Pancreas (tissue), 10 donors: Measurements from ENCODE around the gene CDC14B. TPM values are rescaled to one million over a fixed set of nuclear protein-coding genes. Genes with fewer than 3 reads are reported as not detected.

Experiments used
- ATAC-seq, 4 donors: fragments of 200-7000 bp; cut with Tn5 transposase; one replicate each; pipeline versions ENCODE4 v1.8.0 to v1.9.1; 2020; ENCODE audit warnings: mild to moderate bottlenecking in 4 of 4, moderate library complexity in 4 of 4
- DNase-seq, 6 donors: peaks; one replicate each; pipeline ENCODE4 v3.0.0-alpha.2; 2020
- FAIRE-seq: peaks from 2 replicates; lab custom pipeline; 2012; peaks lifted over from hg19 to GRCh38; lab: Jason Lieb, UNC
- H3K27ac ChIP-seq, 4 donors: fragments of 200-600 bp; sonication (generic); 1 replicate in 3 of 4; 2 replicates in 1 of 4; pipeline versions ENCODE4 v1.5.0 to v1.8.0; 2020
- H3K27me3 ChIP-seq, 4 donors: fragments of 200-600 bp; one replicate each; pipeline ENCODE4 v1.8.0; 2021
- H3K36me3 ChIP-seq, 3 donors: fragments of 200-600 bp; sonication (generic) in 1 of 3; one replicate each; pipeline versions ENCODE4 v1.5.0 to v1.8.0; 2020 to 2021
- H3K4me1 ChIP-seq, 3 donors: fragments of 200-600 bp; one replicate each; pipeline ENCODE4 v1.8.0; 2021
- H3K4me3 ChIP-seq, 4 donors: fragments of 200-600 bp; sonication (generic) in 2 of 4; one replicate each; pipeline versions ENCODE4 v1.5.0 to v1.8.0; 2020 to 2021
- H3K9me3 ChIP-seq, 4 donors: fragments of 200-600 bp; one replicate each; pipeline ENCODE4 v1.8.0; 2021
- CTCF ChIP-seq, 4 donors: fragments of 200-600 bp; sonication (generic) in 3 of 4; IDR thresholded peaks; one replicate each; pipeline versions ENCODE4 v1.5.0 to v1.8.0; 2021; ENCODE audit warnings: antibody characterized with exemption in 4 of 4
- WGBS, 2 donors: extraction: QIAGEN DNeasy Blood & Tissue Kit; methylation state at CpG; one replicate each; pipeline ENCODE4 v1.1.7; 2013; 5-methylcytosine and 5-hydroxymethylcytosine counted together
- intact Hi-C, 3 donors: fragments of 100-400 bp; cut with DNase I; formaldehyde crosslinking; loops; one replicate each; pipeline versions ENCODE4 v1.11.1 to v1.14.2; 2022
- polyA plus RNA-seq, 2 donors: library from polyadenylated mRNA; stranded (reverse); fragments of 200-250 nt; gene quantifications; one replicate each; pipeline ENCODE4 v1.2.3, GENCODE V29; 2013
- total RNA-seq, 6 donors: library from RNA; stranded (reverse); fragmentation: NEBNext Ultra II Directional in 4 of 6; extraction: Animal tissue kit (Norgen Biotek cat#: 25700) in 4 of 6; gene quantifications; one replicate each; pipeline versions ENCODE4 v1.2.1 to v1.2.4, GENCODE V29; 2021 to 2023
- donor health status: healthy with polysubstance abuse.
- donor health status: DM: no; HTN: no; CAD: no; lungs with moderate emphysema.
- donor health status: DM: no; HTN: no; CAD: no.
- donor health status: control.
- donor health status: control.
- donor health status: Bipolar disorder and iron deficiency.
- donor health status: DM: yes; HTN: yes; CAD: no.
- donor health status: DM: no; HTN: no; CAD: no.
- donor health status: DM: no; HTN: no; CAD: no.
- donor health status: DM: yes; HTN: yes; CAD: no.

The CDC14B gene
- total and polyA plus RNA-seq, 8 donors, result 4.6 to 19.3 (median 11.4) TPM

GRCh38 chr9:96603305-96604003 is 16.2 kb downstream of the CDC14B start:
- ATAC-seq (peak in 3 of 4 donors; percentile 26 to 57 (median 48)), FAIRE-seq (no peak), DNase-seq (no peak)
- Histone ChIP-seq H3K4me3 (no peak overlapping the region), H3K36me3 (no peaks in the 10 kb centered on the region), H3K27ac (no peak overlapping the region), H3K9me3 (no peaks in the 10 kb centered on the region), H3K27me3 (no peaks in the 10 kb centered on the region), H3K4me1 (no peaks in the 10 kb centered on the region)
- TF ChIP-seq CTCF (IDR thresholded peaks at IDR 0.05), result no peak
- intact Hi-C loops, result no loop called here
- WGBS, 2 donors, result 70% methylated on average over 8 of the region's 8 CpGs

GRCh38 chr9:96599298-96599697 is 20.3 kb downstream of the CDC14B start:
- Histone ChIP-seq H3K27ac (no peak overlapping the region), H3K36me3 (no peaks in the 10 kb centered on the region), H3K4me3 (no peak overlapping the region), H3K9me3 (no peaks in the 10 kb centered on the region), H3K4me1 (no peaks in the 10 kb centered on the region), H3K27me3 (no peaks in the 10 kb centered on the region)
- no peak for FAIRE-seq
- intact Hi-C loops, result no loop called here
- ATAC-seq, result no peak
- WGBS, 2 donors, result 82 to 83% methylated on average over 5 of the region's 5 CpGs
- DNase-seq, result no peak
- TF ChIP-seq CTCF (IDR thresholded peaks at IDR 0.05), result no peak

GRCh38 chr9:96596601-96597111 is 23.0 kb downstream of the CDC14B start:
- H3K27ac ChIP-seq, result no peak overlapping the region
- no peaks in the 10 kb centered on the region for H3K9me3 ChIP-seq
- H3K27me3 ChIP-seq, result no peaks in the 10 kb centered on the region
- TF ChIP-seq CTCF (IDR thresholded peaks at IDR 0.05), result no peak
- no peaks in the 10 kb centered on the region for H3K4me1 ChIP-seq
- intact Hi-C loops, result no loop called here
- no peak overlapping the region for H3K4me3 ChIP-seq
- WGBS, 2 donors, result 92 to 96% methylated on average over 5 of the region's 5 CpGs
- ATAC-seq, result no peak
- no peaks in the 10 kb centered on the region for H3K36me3 ChIP-seq
- no peak for DNase-seq
- no peak for FAIRE-seq

GRCh38 chr9:96587338-96588315 is 32.0 kb downstream of the CDC14B start:
- 89 to 94% methylated on average over 12 of the region's 12 CpGs for WGBS, 2 donors
- no peak overlapping the region for H3K27ac ChIP-seq
- intact Hi-C loops, result no loop called here
- no peak for FAIRE-seq
- DNase-seq, result no peak
- ATAC-seq, result no peak
- no peaks in the 10 kb centered on the region for H3K27me3 ChIP-seq
- no peaks in the 10 kb centered on the region for H3K9me3 ChIP-seq
- no peak for TF ChIP-seq CTCF (IDR thresholded peaks at IDR 0.05)
- H3K4me3 ChIP-seq, result no peak overlapping the region
- no peaks in the 10 kb centered on the region for H3K4me1 ChIP-seq
- no peaks in the 10 kb centered on the region for H3K36me3 ChIP-seq
